Skeletal muscle satellite cell (primary cell): ENCODE data around the gene TCAIM. TPM values are rescaled to one million over a fixed set of nuclear protein-coding genes. Genes with fewer than 3 reads are reported as not detected.

Source experiments
- H3K27me3 ChIP-seq: 2 replicates; pipeline ENCODE4 v1.7.0; 2013; ENCODE audit warnings: low read length; ENCODE audit not compliant: control insufficient read depth, insufficient read depth
- H3K36me3 ChIP-seq: 2 replicates; pipeline ENCODE4 v1.7.0; 2013; ENCODE audit warnings: mild to moderate bottlenecking, control low read depth, low read length; ENCODE audit not compliant: insufficient read depth
- H3K4me1 ChIP-seq: 2 replicates; pipeline ENCODE4 v1.7.0; 2013; ENCODE audit warnings: low read length; ENCODE audit not compliant: control insufficient read depth, insufficient read depth
- H3K4me2 ChIP-seq: 2 replicates; pipeline ENCODE4 v1.7.0; 2013; ENCODE audit warnings: mild to moderate bottlenecking, low read length
- H3K4me3 ChIP-seq: 2 replicates; pipeline ENCODE4 v1.7.0; 2013; ENCODE audit warnings: low read length
- H3K9ac ChIP-seq: 2 replicates; pipeline ENCODE4 v1.7.0; 2013; ENCODE audit warnings: mild to moderate bottlenecking, low read depth, low read length, moderate library complexity
- H3K9me3 ChIP-seq: replicated peaks from 2 replicates; pipeline ENCODE4 v1.7.0; 2013; ENCODE audit warnings: mild to moderate bottlenecking, control low read depth, low read length
- total RNA-seq: library from RNA; depleted of rRNA; stranded (reverse); fragments of >200 nt; gene quantifications from 2 replicates; pipeline ENCODE4 v1.2.3, GENCODE V29; 2012; rRNA removed

TCAIM gene
- total RNA-seq: 19.0 and 23.3 TPM in 2 replicates

DNA sequence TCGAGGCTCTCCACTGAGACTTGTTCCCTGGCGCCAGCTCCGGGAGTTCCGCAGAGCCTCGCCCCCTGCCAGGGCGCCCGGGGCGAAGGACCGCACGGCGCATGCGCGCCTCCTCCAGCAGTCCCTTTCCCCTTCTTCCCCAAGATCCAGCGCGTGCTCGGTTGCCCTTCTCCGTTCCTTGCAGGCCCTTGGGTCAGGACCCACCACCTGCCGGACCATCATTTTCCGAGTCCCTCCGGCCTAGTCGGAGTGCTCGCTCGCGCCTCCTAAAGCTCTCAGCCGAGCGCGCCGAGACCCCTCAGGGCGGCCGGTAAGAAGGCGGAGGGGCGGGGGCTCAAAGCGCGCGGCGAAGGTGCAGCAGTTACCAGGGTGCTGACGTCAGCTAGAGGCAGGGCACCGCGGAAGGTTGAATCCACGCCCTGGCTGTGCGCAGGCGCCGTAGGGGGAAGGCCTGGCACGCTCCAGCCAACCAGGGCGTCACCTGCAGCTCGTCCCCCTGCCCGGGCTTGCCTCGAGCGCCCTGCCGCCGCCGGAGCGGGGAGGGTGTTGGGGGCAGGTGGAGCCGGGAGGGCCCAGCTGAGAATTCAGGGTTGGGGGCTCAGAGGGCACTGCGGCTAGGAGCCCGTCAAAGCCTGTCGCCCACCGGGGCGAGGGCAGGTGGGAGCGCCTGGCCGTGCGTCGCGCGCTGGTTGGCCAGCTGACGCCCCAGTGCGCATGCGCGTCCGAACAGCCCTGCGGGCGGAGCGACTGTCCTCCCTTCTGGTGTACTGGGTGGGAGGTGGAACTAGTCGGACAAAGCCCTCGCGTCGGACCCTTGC lies at the start of gene TCAIM:
TCAIM (plus strand) TSS at position 757 of the 818 bp plus-strand sequence. CDS start 16,017 bp downstream, outside the sequence.
- H3K36me3 ChIP-seq: no peaks in the 10 kb centered on the region
- H3K9ac ChIP-seq: peak within 1 kb of the TSS; percentile 80
- no peaks in the 10 kb centered on the region for H3K9me3 ChIP-seq
- H3K27me3 ChIP-seq: peaks cover 10% of the 10 kb centered on the region
- peak within 1 kb of the TSS; percentile 92 for H3K4me2 ChIP-seq
- H3K4me3 ChIP-seq: peak within 1 kb of the TSS; percentile 88
- peaks cover 21% of the 10 kb centered on the region for H3K4me1 ChIP-seq

DNA sequence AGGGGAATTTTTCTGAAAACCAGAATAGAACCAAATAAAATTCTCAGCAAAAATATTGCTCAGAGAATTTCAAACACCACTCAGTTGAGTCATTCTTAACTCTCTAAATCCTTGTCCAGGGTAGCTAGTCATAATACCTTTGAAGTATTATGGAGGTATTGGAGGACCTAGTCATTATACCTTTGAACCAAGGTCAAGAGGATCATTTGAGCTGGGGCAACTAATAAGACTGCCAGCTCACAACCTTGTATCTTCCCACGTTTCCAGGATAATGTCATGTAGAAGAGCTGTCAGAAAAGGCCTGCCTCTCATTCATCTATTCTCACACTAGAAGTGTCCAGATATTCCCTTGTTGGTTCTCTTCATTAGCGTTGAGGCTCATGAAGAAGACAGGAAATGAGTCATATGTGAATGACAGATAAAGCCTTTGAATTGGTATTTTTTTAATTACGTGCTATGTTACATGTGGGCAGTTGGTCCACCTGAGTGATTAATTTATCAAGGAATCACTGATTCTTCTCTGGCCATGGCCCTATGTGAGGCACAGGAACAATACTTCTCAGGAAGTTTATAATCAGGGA lies 48.6 kb upstream of the TCAIM start:
- H3K36me3 ChIP-seq: no peaks in the 10 kb centered on the region
- H3K4me1 ChIP-seq: no peaks in the 10 kb centered on the region
- H3K27me3 ChIP-seq: peaks cover 30% of the 10 kb centered on the region
- no peaks in the 10 kb centered on the region for H3K9me3 ChIP-seq
- no peak overlapping the region for H3K4me2 ChIP-seq
- no peak overlapping the region for H3K9ac ChIP-seq
- no peak overlapping the region for H3K4me3 ChIP-seq

- peaks cover 42% of the 10 kb centered on the region for H3K27me3 ChIP-seq
- no peaks in the 10 kb centered on the region for H3K36me3 ChIP-seq
- H3K4me1 ChIP-seq: no peaks in the 10 kb centered on the region
- H3K9ac ChIP-seq: no peak overlapping the region
- no peak overlapping the region for H3K4me3 ChIP-seq
- H3K4me2 ChIP-seq: no peak overlapping the region
- H3K9me3 ChIP-seq: no peaks in the 10 kb centered on the region
These were observed 46.3 kb upstream of the TCAIM start for GRCh38 chr3:44292276-44292675.

GRCh38 chr3:44292947-44293346 lies 45.6 kb upstream of the TCAIM start:
- Histone ChIP-seq H3K27me3 (peaks cover 37% of the 10 kb centered on the region), H3K36me3 (no peaks in the 10 kb centered on the region), H3K9ac (no peak overlapping the region), H3K4me1 (no peaks in the 10 kb centered on the region), H3K4me3 (no peak overlapping the region), H3K4me2 (no peak overlapping the region), H3K9me3 (no peaks in the 10 kb centered on the region)

DNA sequence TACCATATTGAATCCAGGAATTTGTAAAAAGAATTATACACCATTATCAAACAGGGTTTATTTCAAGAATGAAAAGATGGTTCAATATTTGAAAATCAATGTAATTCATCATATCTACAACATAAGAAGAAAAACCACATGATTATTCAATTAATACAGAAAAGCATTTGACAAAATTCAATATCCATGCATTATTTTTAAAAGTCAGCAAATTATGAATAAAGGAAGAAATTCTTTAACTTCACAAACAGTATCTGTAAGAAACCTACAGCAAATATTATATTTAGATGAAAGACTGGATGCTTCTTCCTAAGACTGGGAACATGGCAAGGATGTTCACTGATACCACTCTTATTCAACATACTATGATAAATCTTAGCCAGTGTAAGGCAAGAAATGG lies 41.3 kb upstream of the TCAIM start:
- H3K4me3 ChIP-seq: no peak overlapping the region
- H3K4me1 ChIP-seq: no peaks in the 10 kb centered on the region
- no peak overlapping the region for H3K9ac ChIP-seq
- no peaks in the 10 kb centered on the region for H3K9me3 ChIP-seq
- no peak overlapping the region for H3K4me2 ChIP-seq
- peaks cover 24% of the 10 kb centered on the region for H3K27me3 ChIP-seq
- H3K36me3 ChIP-seq: no peaks in the 10 kb centered on the region

- Histone ChIP-seq H3K4me1 (no peaks in the 10 kb centered on the region), H3K27me3 (peaks cover 20% of the 10 kb centered on the region), H3K36me3 (no peaks in the 10 kb centered on the region), H3K9ac (no peak overlapping the region), H3K4me2 (no peak overlapping the region), H3K4me3 (no peak overlapping the region), H3K9me3 (no peaks in the 10 kb centered on the region)
These were observed 36.8 kb upstream of the TCAIM start for GRCh38 chr3:44301746-44302145.

DNA sequence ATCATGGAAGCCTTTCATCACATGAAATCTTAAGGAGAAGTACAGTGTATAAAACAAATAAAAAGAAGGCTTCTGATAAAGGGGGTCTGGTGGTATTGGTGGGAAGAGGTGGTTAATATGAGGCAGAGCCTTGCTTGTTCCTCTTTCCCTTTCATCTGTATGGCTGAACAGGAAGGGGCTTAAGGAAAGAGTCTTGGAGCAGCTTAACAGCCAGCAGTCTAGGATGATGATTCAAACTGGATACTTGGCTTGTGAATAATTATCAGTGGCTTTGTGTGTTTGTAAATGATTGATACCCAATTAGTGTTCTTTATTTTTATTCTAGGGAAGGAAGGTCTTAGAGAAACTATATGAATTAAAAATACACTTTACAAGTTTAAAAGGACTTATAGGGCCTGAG lies 29.1 kb upstream of the TCAIM start:
- no peak overlapping the region for H3K4me3 ChIP-seq
- no peaks in the 10 kb centered on the region for H3K9me3 ChIP-seq
- H3K27me3 ChIP-seq: peaks cover 7% of the 10 kb centered on the region
- H3K4me1 ChIP-seq: no peaks in the 10 kb centered on the region
- H3K9ac ChIP-seq: no peak overlapping the region
- H3K4me2 ChIP-seq: no peak overlapping the region
- no peaks in the 10 kb centered on the region for H3K36me3 ChIP-seq

DNA sequence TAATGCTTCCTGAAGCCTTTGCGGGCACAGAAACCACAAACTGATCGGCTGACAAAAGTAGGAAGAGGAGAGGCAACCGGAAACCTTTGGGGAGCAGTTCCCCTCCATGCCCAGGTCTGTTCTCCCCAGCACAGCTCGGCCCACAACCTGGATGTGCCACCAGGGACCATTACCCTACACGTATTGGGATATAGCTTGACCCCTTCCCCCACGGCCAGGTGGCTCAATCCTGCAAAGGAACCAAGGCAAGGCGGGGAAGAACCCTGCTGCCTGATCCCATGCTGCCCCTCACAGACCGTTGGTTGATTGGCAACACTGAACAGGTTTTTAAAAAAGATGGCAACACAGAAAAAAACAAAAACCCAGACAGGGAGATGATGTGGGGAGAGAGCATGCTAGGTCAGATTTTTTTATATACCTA lies 19.7 kb upstream of the TCAIM start:
- Histone ChIP-seq H3K9me3 (no peaks in the 10 kb centered on the region), H3K4me2 (no peak overlapping the region), H3K36me3 (no peaks in the 10 kb centered on the region), H3K4me3 (no peak overlapping the region), H3K9ac (no peak overlapping the region), H3K4me1 (no peaks in the 10 kb centered on the region), H3K27me3 (peaks cover 14% of the 10 kb centered on the region)

DNA sequence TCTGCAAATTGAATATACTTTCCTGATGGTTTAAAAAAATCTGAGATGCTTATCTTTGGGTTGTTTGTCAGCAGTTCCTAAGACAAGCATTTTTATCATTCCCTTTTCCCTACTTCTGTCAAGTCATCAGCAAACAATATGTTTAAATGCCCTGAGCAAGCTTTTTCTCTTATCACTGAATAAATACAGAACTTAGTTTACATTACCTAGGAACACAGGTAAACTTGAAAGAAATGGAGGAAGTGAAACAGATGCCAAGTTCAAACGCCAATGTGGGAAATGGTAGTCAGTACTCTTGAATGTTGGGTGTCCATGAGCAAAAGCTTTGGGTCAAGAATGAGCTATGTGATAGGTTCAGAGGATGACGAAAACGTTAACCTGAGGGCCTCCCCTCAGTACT lies 17.2 kb upstream of the TCAIM start:
- no peak overlapping the region for H3K4me3 ChIP-seq
- no peaks in the 10 kb centered on the region for H3K4me1 ChIP-seq
- no peaks in the 10 kb centered on the region for H3K36me3 ChIP-seq
- H3K27me3 ChIP-seq: peaks cover 14% of the 10 kb centered on the region
- H3K9me3 ChIP-seq: no peaks in the 10 kb centered on the region
- no peak overlapping the region for H3K9ac ChIP-seq
- no peak overlapping the region for H3K4me2 ChIP-seq

GRCh38 chr3:44323341-44323955 lies 15.1 kb upstream of the TCAIM start:
- Histone ChIP-seq H3K27me3 (peaks cover 14% of the 10 kb centered on the region), H3K4me1 (no peaks in the 10 kb centered on the region), H3K9ac (no peak overlapping the region), H3K36me3 (no peaks in the 10 kb centered on the region), H3K9me3 (no peaks in the 10 kb centered on the region), H3K4me3 (no peak overlapping the region), H3K4me2 (no peak overlapping the region)

- Histone ChIP-seq H3K4me3 (no peak overlapping the region), H3K27me3 (peaks cover 23% of the 10 kb centered on the region), H3K36me3 (no peaks in the 10 kb centered on the region), H3K9me3 (no peaks in the 10 kb centered on the region), H3K4me2 (no peak overlapping the region), H3K9ac (no peak overlapping the region), H3K4me1 (no peaks in the 10 kb centered on the region)
These were observed 14.0 kb upstream of the TCAIM start for GRCh38 chr3:44324584-44324983.
